Measurements from ENCODE around the gene GCAT. TPM values are rescaled to one million over a fixed set of nuclear protein-coding genes. Genes with fewer than 3 reads are reported as not detected.

Gene GCAT
- total and polyA plus RNA-seq, 10 of the 15 experiments (the other 5 are each of a cell fraction or from before 2014, with no cell fraction given), result 0.95 to 34.3 (median 15.3) TPM

GRCh38 chr22:37822079-37822833 lies 14.5 kb downstream of the GCAT start:
- no peak overlapping the region for H3K4me2 ChIP-seq (ENCODE audit: control insufficient read depth, insufficient read depth)
- WGBS (ENCODE audit: insufficient coverage, insufficient replicate concordance, low lambda C conversion rate, missing lambda C conversion rate), result 37% methylated on average over 8 of the region's 8 CpGs
- ChIA-PET CTCF (interaction anchor here (0.8 to 0.9 kb wide), 2 partner anchors 33 to 41 kb away, joined by 3 read pairs; no protein-coding TSS in a partner anchor), SMC1A (ENCODE audit: uncharacterized antibody, unreplicated experiment) (no interaction called here), POLR2A (no interaction called here), RAD21 (ENCODE audit: unreplicated experiment) (no interaction called here)
- BruUV-seq (replicated peaks), result no TSS peak
- H3K4me1 ChIP-seq (ENCODE audit: control insufficient read depth, insufficient read depth, low read length), result peaks cover 10% of the 10 kb centered on the region
- H3K27ac ChIP-seq (ENCODE audit: control insufficient read depth, insufficient read depth), result no peak overlapping the region
- TF ChIP-seq EZH2 (IDR thresholded peaks at IDR 0.05; ENCODE audit: borderline replicate concordance, control insufficient read depth, low read depth, low read length) (no peak), SUPT20H (IDR thresholded peaks at IDR 0.05; ENCODE audit: borderline replicate concordance, control insufficient read depth, low read depth, low read length) (no peak), HDGF (IDR thresholded peaks at IDR 0.05) (no peak), ZBTB40 (IDR thresholded peaks at IDR 0.05; ENCODE audit: borderline replicate concordance) (no peak), CREB1 (IDR thresholded peaks at IDR 0.05; ENCODE audit: low read depth) (no peak), ZNF687 (IDR thresholded peaks at IDR 0.05) (no peak), BCLAF1 (IDR thresholded peaks at IDR 0.05) (no peak), SP1 (IDR thresholded peaks at IDR 0.05; ENCODE audit: low read depth, low read length) (no peak)
- no peak overlapping the region for H3K9ac ChIP-seq (ENCODE audit: control insufficient read depth, insufficient read depth, low read length)
- H3K4me3 ChIP-seq, result no peak overlapping the region
- H3K36me3 ChIP-seq (ENCODE audit: control insufficient read depth in 2 of 2, insufficient read depth in 2 of 2, low read length in 1 of 2), result no peaks in the 10 kb centered on the region
- no peaks in the 10 kb centered on the region for H3K9me3 ChIP-seq (replicated peaks; ENCODE audit: control insufficient read depth, insufficient read depth, low read length)
- no peaks in the 10 kb centered on the region for H3K79me2 ChIP-seq (ENCODE audit: control insufficient read depth, insufficient read depth, low read length)
- H3K27me3 ChIP-seq (replicated peaks in 1 of 2; ENCODE audit: control insufficient read depth in 2 of 2, insufficient read depth in 2 of 2, low read length in 1 of 2), result peaks cover 0 to 2% of the 10 kb centered on the region in 2 experiments; a peak in 2 of 4 replicates
- no peaks in the 10 kb centered on the region for H4K20me1 ChIP-seq (ENCODE audit: control insufficient read depth, insufficient read depth)
- DNase-seq (ENCODE audit: low read depth, low spot score) (no peak), ATAC-seq (no peak), FAIRE-seq (no peak)
- in situ Hi-C loops (cut with MboI), result no loop called here
- no peak overlapping the region for H2AFZ ChIP-seq (ENCODE audit: control insufficient read depth, low read depth, low read length)
- intact Hi-C loops (cut with micrococcal nuclease; ENCODE audit: unreplicated experiment), result no loop called here

All from GM12878 (cell line).